Posterior vena cava (tissue), 2 donors: ENCODE measurements around the gene RIBC1. TPM values are rescaled to one million over a fixed set of nuclear protein-coding genes. Genes with fewer than 3 reads are reported as not detected.
"Not testable (repeated sequence)": the region's sequence is repeated elsewhere in the genome, so short reads cannot be mapped to it uniquely, and the experiment has no call there.

Experiments
- DNase-seq: peaks from one replicate; pipeline ENCODE4 v3.0.0-alpha.2; 2020; ENCODE audit warnings: low spot score
- intact Hi-C, 2 donors: fragments of 100-400 bp; cut with DNase I; formaldehyde crosslinking; loops; one replicate each; pipeline versions ENCODE4 v1.14.1 to v1.14.2; 2022 to 2023
- long read RNA-seq, 2 donors: library from polyadenylated mRNA; unstranded; transcript quantifications; one replicate each; pipeline ENCODE4 v2.0.0, GENCODE V29; 2020 to 2021
- total RNA-seq, 2 donors: library from RNA; stranded (reverse); fragmentation: NEBNext Ultra II Directional; extraction: Animal tissue kit (Norgen Biotek cat#: 25700); gene quantifications; one replicate each; pipeline ENCODE4 v1.2.1, GENCODE V29; 2021
- donor health status: DM: yes; HTN: yes; CAD: no.
- donor health status: DM: yes; HTN: yes; CAD: no.

RIBC1 gene
- total RNA-seq = under 1 TPM; 0.19 to 0.56 TPM
- long read RNA-seq, donor 1, partial matches to known transcripts = 0 of 1 reads
- long read RNA-seq, donor 1, other reads (novel, unspliced or antisense) = 1 of 1 reads
- long read RNA-seq, donor 2 = 0 reads

- intact Hi-C loops = no loop called here
Measured at GRCh38 chrX:53422861-53423306, at the start of gene RIBC1. RIBC1 (plus strand) TSS chrX:53422873; CDS start chrX:53426277, 3,404 bp downstream.

GRCh38 chrX:53373307-53373706, 49.4 kb upstream of the RIBC1 start:
- intact Hi-C loops = no loop called here
- DNase-seq = no peak

More at GRCh38 chrX:53422861-53423306, at the start of gene RIBC1:
- no peak for DNase-seq

- intact Hi-C loops = no loop called here
Measured at GRCh38 chrX:53374222-53374820, 48.4 kb upstream of the RIBC1 start.

GRCh38 chrX:53374923-53375322, 47.8 kb upstream of the RIBC1 start:
- intact Hi-C loops = no loop called here
- no peak for DNase-seq

More at GRCh38 chrX:53374222-53374820, 48.4 kb upstream of the RIBC1 start:
- DNase-seq = no peak

- intact Hi-C loops = no loop called here
- no peak for DNase-seq
Measured at GRCh38 chrX:53376888-53377287, 45.8 kb upstream of the RIBC1 start.

DNA sequence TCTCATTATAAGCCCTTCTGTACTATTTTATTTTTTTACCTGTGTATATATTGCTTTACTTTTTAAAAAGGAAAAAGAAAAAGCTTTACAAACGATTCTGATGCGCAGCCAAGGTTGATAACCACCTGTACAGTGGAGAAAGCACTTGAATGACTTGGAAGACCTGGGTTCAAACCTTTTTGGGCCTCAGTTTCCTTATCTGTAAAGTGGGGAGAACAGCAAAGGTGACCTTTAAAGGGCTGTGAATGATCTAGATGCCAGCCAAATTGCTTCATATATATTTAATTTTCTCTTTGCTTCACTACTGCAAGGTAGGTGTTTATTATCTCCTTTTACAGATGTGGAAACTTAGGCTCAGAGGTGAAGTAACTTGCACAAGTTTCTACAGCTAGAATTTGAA, 45.2 kb upstream of the RIBC1 start:
- intact Hi-C loops = no loop called here

GRCh38 chrX:53379008-53379710, 43.5 kb upstream of the RIBC1 start:
- DNase-seq = no peak
- intact Hi-C loops = no loop called here

More for the DNA sequence above, 45.2 kb upstream of the RIBC1 start:
- DNase-seq = no peak

GRCh38 chrX:53379747-53380146, 42.9 kb upstream of the RIBC1 start:
- no peak for DNase-seq
- intact Hi-C loops = no loop called here

DNA sequence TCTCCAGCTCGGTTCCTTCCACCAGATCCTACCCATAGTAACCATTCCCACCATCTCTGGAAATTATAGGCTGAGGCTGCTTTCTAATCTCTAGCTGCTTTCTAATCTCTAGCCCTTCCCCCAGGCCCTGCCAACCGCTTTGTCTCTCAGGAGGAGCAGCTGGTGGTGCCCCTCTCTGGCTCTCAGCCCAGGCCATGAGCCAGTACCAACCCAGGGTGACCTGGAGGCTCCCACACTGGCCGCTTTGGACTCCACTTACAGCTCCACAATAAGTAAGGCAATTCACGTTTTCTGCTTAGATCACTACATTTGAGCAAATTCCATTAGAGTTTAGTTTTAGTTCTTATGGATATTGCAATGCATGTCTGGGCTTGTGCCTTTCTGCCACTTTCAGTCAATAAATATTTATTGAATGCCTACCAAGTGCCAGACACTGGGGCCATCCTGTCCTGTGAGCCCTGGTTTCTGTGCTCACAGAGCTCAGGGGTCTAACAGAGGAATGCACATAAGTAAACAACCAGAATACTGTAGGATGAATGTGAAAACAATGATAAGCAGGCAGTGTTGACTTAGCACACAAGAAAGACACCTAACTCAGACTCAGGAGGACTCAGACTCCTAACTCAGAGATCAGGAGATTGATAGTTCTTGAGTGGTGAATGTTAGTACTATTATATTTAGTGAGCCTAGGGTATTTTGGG, 39.1 kb upstream of the RIBC1 start:
- intact Hi-C loops = no loop called here
- no peak for DNase-seq

DNA sequence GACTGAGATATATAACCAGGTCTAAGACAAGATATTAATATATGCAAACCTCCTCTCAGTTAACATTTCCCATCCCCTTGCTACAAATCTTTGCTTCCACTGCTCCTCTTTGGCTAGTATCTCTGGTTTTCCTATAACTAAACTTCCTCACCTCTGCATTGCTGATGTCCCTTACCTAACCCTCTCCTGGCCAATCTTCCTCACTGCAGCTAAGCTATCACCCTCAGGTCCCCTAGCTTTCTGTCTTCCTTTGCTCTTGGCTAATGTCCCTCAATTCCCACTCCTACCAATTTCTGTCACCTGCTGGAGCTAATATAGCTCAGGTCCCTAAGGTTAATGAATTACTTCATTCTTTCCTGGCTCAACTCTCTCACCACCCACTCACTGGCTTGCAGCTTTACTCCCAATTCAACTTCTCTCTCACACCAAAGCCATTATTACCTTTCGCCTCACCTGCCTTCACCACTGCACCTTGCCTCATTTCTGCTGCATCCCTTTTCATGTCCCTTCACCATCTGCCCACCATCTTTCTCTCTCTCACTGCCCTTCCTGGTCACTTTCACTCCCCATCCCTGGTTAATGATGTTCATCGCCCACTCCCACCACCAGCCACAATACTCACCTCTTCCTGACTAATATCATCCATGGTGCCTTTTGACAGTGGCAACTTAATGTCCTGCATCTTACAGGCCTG, 26.9 kb upstream of the RIBC1 start:
- no peak for DNase-seq
- intact Hi-C loops = no loop called here

GRCh38 chrX:53398216-53398615, 24.5 kb upstream of the RIBC1 start:
- intact Hi-C loops = no loop called here

DNA sequence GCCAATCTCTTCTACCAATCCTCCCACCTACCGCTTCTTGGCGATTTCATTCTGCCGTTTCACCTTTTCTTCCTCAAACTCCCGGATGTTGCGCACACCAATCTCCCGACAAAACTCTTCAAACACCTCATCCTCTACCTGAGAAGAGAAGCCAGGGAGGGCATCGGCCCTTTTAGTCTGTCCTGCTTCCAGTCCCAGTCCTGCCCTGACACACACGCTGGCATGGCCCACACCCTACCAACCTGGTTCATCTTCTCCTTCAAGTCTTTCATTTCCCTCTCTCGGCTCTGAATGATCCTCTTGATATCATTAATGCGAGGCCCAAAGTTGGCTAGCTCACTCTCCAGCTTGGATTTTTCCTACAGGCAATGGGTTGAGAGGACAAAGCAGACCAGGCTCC, 19.1 kb upstream of the RIBC1 start:
- DNase-seq = no peak
- intact Hi-C loops = no loop called here

More at GRCh38 chrX:53398216-53398615, 24.5 kb upstream of the RIBC1 start:
- no peak for DNase-seq

DNA sequence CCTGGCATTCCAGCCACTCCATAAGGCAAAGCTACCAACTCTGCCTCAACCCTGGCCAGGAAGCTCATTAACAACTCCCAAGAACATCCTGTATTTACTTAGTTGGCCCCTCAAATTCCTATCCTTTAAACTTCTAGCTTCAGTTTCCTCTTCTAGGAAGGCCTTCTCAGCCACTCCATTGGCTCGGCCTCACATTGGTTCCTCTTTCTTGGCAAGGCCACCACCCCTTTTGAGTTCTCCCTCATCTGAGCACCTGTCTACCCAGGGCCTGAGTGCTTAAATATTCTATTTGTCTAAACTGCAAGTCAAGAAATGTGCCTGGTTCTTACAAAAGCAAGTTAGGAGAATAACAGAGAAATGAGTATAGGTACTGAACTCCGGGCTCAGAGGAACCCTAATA, 10.2 kb upstream of the RIBC1 start:
- intact Hi-C loops = no loop called here
- no peak for DNase-seq

DNA sequence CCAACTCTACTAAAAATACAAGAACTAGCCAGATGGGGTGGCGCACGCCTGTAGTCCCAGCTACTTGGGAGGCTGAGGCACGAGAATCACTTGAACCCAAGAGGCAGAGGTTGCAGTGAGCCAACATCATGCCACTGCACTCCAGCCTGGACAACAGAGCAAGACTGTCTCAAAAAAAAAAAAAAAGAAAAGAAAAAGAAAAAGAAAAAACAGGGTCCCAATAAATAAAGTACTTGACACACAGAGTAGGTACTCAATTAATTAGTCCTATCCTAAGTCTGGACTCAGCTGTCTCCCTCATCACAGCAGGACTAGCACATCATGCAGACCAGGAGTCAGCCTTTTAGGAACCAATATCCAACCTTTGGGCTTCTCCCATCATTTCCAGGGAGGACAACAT, 2.3 kb upstream of the RIBC1 start:
- intact Hi-C loops, DNase-seq: not testable (repeated sequence)

DNA sequence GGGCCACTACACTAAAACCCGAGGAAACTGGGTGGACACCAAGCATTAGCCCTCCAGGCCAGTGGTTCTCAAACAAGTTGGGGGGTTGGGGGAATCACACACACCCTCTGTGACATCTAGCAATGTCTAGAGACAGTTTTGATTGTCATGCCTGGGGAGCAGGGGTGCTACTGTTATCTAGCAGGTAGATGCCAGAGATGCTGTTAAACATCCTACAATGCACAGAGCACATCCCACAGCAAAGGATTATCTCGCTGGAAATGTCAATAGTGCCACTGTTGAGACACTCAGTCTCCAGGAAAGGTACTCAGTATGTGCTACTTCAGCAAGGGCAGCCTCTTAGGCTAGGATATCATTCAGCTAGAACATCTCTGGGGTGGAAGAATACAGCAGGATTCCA, 1.5 kb upstream of the RIBC1 start:
- intact Hi-C loops = no loop called here
- DNase-seq = no peak

- intact Hi-C loops = no loop called here
- DNase-seq = no peak
Measured at GRCh38 chrX:53421772-53422085, 944 bp upstream of the RIBC1 start.

GRCh38 chrX:53422086-53422860, 400 bp upstream of the RIBC1 start, which contains the start of gene SMC1A:
SMC1A (minus strand) TSS chrX:53422654; CDS start chrX:53422600, 54 bp downstream.
- intact Hi-C loops = no loop called here

GRCh38 chrX:53429755-53430154, 7.1 kb downstream of the RIBC1 start:
- intact Hi-C loops = loop anchor here in 1 of 2 donors (10.0 kb wide), 1 partner anchor 115 kb away; no protein-coding TSS in a partner anchor
- DNase-seq = no peak

More at GRCh38 chrX:53422086-53422860, 400 bp upstream of the RIBC1 start, which contains the start of gene SMC1A:
- DNase-seq = peak; percentile 100

DNA sequence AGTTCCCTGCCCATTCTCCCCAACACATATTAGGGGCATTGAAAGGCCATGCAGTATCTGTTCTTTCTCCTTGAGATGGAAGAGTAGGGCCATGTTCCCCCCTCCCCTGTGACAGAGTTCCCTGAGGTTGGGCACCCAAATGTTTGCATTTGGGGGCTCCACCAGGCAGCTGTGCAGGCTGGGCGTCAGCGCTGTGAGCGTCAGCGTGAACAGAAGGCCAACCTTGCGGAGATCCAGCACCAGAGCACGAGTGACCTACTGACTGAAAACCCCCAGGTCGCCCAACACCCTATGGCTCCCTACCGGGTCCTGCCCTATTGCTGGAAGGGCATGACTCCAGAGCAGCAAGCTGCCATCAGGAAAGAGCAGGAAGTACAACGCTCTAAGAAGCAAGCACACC, 7.6 kb downstream of the RIBC1 start:
- peak; percentile 72 for DNase-seq
- intact Hi-C loops = loop anchor here in 1 of 2 donors (10.0 kb wide), 1 partner anchor 115 kb away; no protein-coding TSS in a partner anchor
